ENCODE measurements around the gene PCNX1.

Gene PCNX1

DNA sequence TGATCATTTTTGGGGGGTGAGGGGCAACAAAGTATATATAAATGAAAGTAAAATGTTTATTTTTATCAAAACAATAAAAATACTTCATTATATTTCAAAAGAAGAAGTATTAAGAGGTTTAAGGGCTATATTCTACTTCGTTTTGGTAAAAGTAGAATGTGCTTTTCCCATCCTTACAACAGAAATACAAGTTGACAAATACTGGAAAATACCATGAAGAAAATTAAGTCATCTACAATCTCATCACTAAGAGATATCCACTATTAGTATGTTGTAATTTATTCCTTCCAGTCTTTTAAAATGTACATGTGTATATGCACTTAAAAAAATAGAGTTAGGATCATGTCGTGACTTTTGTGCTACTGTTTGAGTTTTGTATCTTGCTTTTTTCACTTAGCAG is 92.8 kb downstream of the PCNX1 start:
- no peak overlapping the region for H3K4me2 ChIP-seq (ENCODE audit: low read depth, low read length, poor library complexity, severe bottlenecking)
- H3K9me3 ChIP-seq (ENCODE audit: insufficient read depth, low read length) = no peaks in the 10 kb centered on the region
- TF ChIP-seq, protein P1, sequence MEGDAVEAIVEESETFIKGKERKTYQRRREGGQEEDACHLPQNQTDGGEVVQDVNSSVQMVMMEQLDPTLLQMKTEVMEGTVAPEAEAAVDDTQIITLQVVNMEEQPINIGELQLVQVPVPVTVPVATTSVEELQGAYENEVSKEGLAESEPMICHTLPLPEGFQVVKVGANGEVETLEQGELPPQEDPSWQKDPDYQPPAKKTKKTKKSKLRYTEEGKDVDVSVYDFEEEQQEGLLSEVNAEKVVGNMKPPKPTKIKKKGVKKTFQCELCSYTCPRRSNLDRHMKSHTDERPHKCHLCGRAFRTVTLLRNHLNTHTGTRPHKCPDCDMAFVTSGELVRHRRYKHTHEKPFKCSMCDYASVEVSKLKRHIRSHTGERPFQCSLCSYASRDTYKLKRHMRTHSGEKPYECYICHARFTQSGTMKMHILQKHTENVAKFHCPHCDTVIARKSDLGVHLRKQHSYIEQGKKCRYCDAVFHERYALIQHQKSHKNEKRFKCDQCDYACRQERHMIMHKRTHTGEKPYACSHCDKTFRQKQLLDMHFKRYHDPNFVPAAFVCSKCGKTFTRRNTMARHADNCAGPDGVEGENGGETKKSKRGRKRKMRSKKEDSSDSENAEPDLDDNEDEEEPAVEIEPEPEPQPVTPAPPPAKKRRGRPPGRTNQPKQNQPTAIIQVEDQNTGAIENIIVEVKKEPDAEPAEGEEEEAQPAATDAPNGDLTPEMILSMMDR (IDR thresholded peaks at IDR 0.05; ENCODE audit: insufficient read depth, low read length, poor library complexity, severe bottlenecking) = no peak
- TF ChIP-seq EZH2phosphoT487 (conservative IDR thresholded peaks at IDR 0.05; ENCODE audit: low read length) = no peak
- no peak overlapping the region for H3K4me3 ChIP-seq (ENCODE audit: insufficient read depth, low read length, poor library complexity, severe bottlenecking)
- H2AFZ ChIP-seq (ENCODE audit: low read depth, low read length, severe bottlenecking) = no peak overlapping the region
- no peaks in the 10 kb centered on the region for H3K9me2 ChIP-seq (replicated peaks; ENCODE audit: insufficient read depth, low read length)
- peaks cover 4% of the 10 kb centered on the region; the same call in 1 of the 2 replicates for H3F3A ChIP-seq (ENCODE audit: insufficient read depth)
- H3K79me2 ChIP-seq (ENCODE audit: insufficient read depth, low read length) = no peaks in the 10 kb centered on the region
- no peak overlapping the region for H3K27ac ChIP-seq (ENCODE audit: low read depth, low read length)
- no peak overlapping the region for H3K9ac ChIP-seq (ENCODE audit: low read length)
- no peaks in the 10 kb centered on the region for H4K20me1 ChIP-seq (ENCODE audit: low read depth, low read length)
- no peaks in the 10 kb centered on the region for H3K36me3 ChIP-seq (ENCODE audit: low read length)
- no peaks in the 10 kb centered on the region for H3K27me3 ChIP-seq (ENCODE audit: low read length)

DNA sequence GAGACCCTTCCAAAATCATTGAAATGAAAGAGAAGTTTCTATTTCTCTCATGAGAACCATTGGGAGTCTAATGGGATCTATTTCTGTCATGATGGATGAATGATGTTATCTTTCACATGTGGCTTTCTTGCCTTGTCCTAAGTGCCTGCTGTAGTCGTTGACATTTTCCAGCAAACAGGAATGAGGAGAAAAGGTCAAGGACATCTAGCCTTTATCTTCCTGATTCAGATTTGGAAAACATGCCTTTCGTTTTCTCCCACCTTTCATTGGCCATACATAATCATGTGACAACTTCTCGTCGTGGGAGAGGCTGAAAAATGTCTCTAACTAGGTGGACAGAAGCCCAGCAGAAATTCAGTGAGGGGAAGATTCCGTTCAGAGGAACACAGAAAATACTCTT is 94.5 kb downstream of the PCNX1 start:
- H3K27me3 ChIP-seq (ENCODE audit: low read length) = no peaks in the 10 kb centered on the region
- no peak overlapping the region for H3K9ac ChIP-seq (ENCODE audit: low read length)
- H3K79me2 ChIP-seq (ENCODE audit: insufficient read depth, low read length) = no peaks in the 10 kb centered on the region
- no peaks in the 10 kb centered on the region for H3K9me2 ChIP-seq (replicated peaks; ENCODE audit: insufficient read depth, low read length)
- no peak overlapping the region for H3K4me2 ChIP-seq (ENCODE audit: low read depth, low read length, poor library complexity, severe bottlenecking)
- H3K27ac ChIP-seq (ENCODE audit: low read depth, low read length) = no peak overlapping the region
- H2AFZ ChIP-seq (ENCODE audit: low read depth, low read length, severe bottlenecking) = no peak overlapping the region
- H3F3A ChIP-seq (ENCODE audit: insufficient read depth) = peaks cover under 1% of the 10 kb centered on the region; the same call in 1 of the 2 replicates
- TF ChIP-seq, protein P1 (IDR thresholded peaks at IDR 0.05; ENCODE audit: insufficient read depth, low read length, poor library complexity, severe bottlenecking) = no peak
- no peak for TF ChIP-seq EZH2phosphoT487 (conservative IDR thresholded peaks at IDR 0.05; ENCODE audit: low read length)
- no peaks in the 10 kb centered on the region for H4K20me1 ChIP-seq (ENCODE audit: low read depth, low read length)
- H3K9me3 ChIP-seq (ENCODE audit: insufficient read depth, low read length) = no peaks in the 10 kb centered on the region
- no peaks in the 10 kb centered on the region for H3K36me3 ChIP-seq (ENCODE audit: low read length)
- no peak overlapping the region for H3K4me3 ChIP-seq (ENCODE audit: insufficient read depth, low read length, poor library complexity, severe bottlenecking)

DNA sequence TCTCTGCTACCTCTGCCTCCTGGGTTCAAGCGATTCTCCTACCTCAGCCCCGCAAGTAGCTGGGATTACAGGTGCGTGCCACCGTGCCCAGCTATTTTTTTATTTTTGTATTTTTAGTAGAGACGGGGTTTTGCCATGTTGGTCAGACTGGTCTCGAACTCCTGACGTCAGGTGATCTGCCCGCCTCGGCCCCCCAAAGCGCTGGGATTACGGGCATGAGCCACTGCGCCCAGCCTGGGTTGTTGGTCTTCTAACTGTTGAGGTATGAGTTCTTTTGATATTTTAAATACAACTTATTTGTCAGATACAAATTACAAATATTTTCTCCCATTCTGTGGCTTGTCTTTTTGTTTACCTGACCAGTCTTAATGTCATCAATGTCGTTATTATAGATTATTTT is 95.9 kb downstream of the PCNX1 start:
- Histone ChIP-seq H3K9me2 (replicated peaks; ENCODE audit: insufficient read depth, low read length) (no peaks in the 10 kb centered on the region), H3K79me2 (ENCODE audit: insufficient read depth, low read length) (no peaks in the 10 kb centered on the region), H2AFZ (ENCODE audit: low read depth, low read length, severe bottlenecking) (no peak overlapping the region), H3K9ac (ENCODE audit: low read length) (no peak overlapping the region), H3K27me3 (ENCODE audit: low read length) (no peaks in the 10 kb centered on the region), H3K9me3 (ENCODE audit: insufficient read depth, low read length) (no peaks in the 10 kb centered on the region), H4K20me1 (ENCODE audit: low read depth, low read length) (no peaks in the 10 kb centered on the region), H3K27ac (ENCODE audit: low read depth, low read length) (no peak overlapping the region), H3K4me2 (ENCODE audit: low read depth, low read length, poor library complexity, severe bottlenecking) (no peak overlapping the region), H3K4me3 (ENCODE audit: insufficient read depth, low read length, poor library complexity, severe bottlenecking) (no peak overlapping the region), H3F3A (ENCODE audit: insufficient read depth) (no peaks in the 10 kb centered on the region), H3K36me3 (ENCODE audit: low read length) (no peaks in the 10 kb centered on the region)
- TF ChIP-seq, protein P1 (IDR thresholded peaks at IDR 0.05; ENCODE audit: insufficient read depth, low read length, poor library complexity, severe bottlenecking) = no peak
- TF ChIP-seq EZH2phosphoT487 (conservative IDR thresholded peaks at IDR 0.05; ENCODE audit: low read length) = no peak

Data from SU-DHL-6 (cell line).